Measurements from ENCODE around the gene PRAMEF1.
"Not testable (repeated sequence)": the region's sequence is repeated elsewhere in the genome, so short reads cannot be mapped to it uniquely, and the experiment has no call there.

The PRAMEF1 gene

DNA sequence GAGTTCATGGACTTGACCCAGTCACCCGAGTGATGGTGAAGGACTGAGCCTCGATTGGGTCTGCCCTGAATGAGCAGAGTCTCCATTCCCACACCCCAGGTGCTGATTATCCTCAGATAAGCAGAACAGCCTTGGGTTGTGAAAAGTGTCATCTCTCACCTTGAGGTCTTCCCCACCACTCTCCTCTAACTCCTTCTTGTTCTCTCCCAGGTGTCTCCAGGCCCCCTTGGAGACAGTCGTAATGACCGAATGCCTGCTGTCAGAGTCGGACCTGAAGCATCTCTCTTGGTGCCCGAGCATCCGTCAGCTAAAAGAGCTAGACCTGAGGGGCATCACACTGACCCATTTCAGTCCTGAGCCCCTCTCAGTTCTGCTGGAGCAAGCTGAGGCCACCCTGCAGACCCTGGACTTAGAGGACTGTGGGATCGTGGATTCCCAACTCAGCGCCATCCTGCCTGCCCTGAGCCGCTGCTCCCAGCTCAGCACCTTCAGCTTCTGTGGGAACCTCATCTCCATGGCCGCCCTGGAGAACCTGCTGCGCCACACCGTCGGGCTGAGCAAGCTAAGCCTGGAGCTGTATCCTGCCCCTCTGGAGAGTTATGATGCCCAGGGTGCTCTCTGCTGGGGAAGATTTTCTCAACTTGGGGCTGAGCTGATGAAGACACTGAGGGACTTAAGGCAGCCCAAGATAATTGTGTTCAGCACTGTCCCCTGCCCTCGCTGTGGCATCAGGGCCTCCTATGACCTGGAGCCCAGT is 14.2 kb upstream of the PRAMEF1 start:
- no peak for TF ChIP-seq EZH2phosphoT487 (IDR thresholded peaks at IDR 0.05; ENCODE audit: borderline replicate concordance)

DNA sequence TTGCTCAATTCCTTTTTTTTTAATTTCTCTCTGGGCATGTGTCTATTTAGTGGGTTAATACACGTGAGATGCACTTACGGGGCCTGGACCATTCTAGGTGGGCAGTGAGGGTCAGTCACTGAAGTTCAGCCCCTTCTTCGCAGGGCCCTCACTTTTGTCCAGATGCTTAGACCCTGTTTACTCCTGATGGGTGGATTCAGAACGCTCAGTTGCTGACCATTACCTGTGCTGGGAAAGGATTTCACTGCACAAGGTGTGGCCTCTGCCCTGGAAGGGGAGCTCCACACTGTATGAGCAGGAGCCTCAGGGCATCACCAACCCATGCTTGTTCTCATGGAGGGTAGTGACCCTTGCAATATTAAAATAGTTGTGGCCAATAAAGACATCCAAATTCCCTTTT is 13.1 kb upstream of the PRAMEF1 start:
- H3K27me3 ChIP-seq (ENCODE audit: insufficient read depth, low read length, poor library complexity, severe bottlenecking) = no peaks in the 10 kb centered on the region
- H3K9me3 ChIP-seq (ENCODE audit: insufficient read depth, low read depth, low read length) = no peaks in the 10 kb centered on the region
- H3K4me2 ChIP-seq (ENCODE audit: low read depth, low read length, poor library complexity, severe bottlenecking) = no peak overlapping the region
- no peaks in the 10 kb centered on the region for H3K9me2 ChIP-seq (replicated peaks; ENCODE audit: low read depth, low read length)
- H3K9ac ChIP-seq (ENCODE audit: low read depth, low read length, poor library complexity, severe bottlenecking) = no peak overlapping the region
- H3K36me3 ChIP-seq (ENCODE audit: insufficient read depth, low read length) = no peaks in the 10 kb centered on the region
- no peak overlapping the region for H3K4me3 ChIP-seq (ENCODE audit: low read length, poor library complexity, severe bottlenecking)
- no peak overlapping the region for H2AFZ ChIP-seq (ENCODE audit: low read length)
- H3K79me2 ChIP-seq (ENCODE audit: insufficient read depth, low read length) = no peaks in the 10 kb centered on the region
- TF ChIP-seq, protein P1, sequence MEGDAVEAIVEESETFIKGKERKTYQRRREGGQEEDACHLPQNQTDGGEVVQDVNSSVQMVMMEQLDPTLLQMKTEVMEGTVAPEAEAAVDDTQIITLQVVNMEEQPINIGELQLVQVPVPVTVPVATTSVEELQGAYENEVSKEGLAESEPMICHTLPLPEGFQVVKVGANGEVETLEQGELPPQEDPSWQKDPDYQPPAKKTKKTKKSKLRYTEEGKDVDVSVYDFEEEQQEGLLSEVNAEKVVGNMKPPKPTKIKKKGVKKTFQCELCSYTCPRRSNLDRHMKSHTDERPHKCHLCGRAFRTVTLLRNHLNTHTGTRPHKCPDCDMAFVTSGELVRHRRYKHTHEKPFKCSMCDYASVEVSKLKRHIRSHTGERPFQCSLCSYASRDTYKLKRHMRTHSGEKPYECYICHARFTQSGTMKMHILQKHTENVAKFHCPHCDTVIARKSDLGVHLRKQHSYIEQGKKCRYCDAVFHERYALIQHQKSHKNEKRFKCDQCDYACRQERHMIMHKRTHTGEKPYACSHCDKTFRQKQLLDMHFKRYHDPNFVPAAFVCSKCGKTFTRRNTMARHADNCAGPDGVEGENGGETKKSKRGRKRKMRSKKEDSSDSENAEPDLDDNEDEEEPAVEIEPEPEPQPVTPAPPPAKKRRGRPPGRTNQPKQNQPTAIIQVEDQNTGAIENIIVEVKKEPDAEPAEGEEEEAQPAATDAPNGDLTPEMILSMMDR (conservative IDR thresholded peaks at IDR 0.05; ENCODE audit: low read length) = no peak
- TF ChIP-seq EZH2phosphoT487 (IDR thresholded peaks at IDR 0.05; ENCODE audit: borderline replicate concordance) = no peak
- H3K4me1 ChIP-seq (ENCODE audit: insufficient read depth, low read length, poor library complexity, severe bottlenecking) = no peaks in the 10 kb centered on the region
- H3F3A ChIP-seq (ENCODE audit: low read depth) = no peaks in the 10 kb centered on the region
- no peaks in the 10 kb centered on the region for H4K20me1 ChIP-seq (ENCODE audit: insufficient read depth, low read length, poor library complexity, severe bottlenecking)

More for the DNA sequence above, 14.2 kb upstream of the PRAMEF1 start:
- Histone ChIP-seq H3F3A (ENCODE audit: low read depth) (no peaks in the 10 kb centered on the region), H3K4me3 (ENCODE audit: low read length, poor library complexity, severe bottlenecking) (no peak overlapping the region), H3K9me3 (ENCODE audit: insufficient read depth, low read depth, low read length) (no peaks in the 10 kb centered on the region), H3K4me2 (ENCODE audit: low read depth, low read length, poor library complexity, severe bottlenecking) (no peak overlapping the region), H3K9ac (ENCODE audit: low read depth, low read length, poor library complexity, severe bottlenecking) (no peak overlapping the region), H2AFZ (ENCODE audit: low read length) (no peak overlapping the region), H3K36me3 (ENCODE audit: insufficient read depth, low read length) (no peaks in the 10 kb centered on the region), H3K4me1 (ENCODE audit: insufficient read depth, low read length, poor library complexity, severe bottlenecking) (no peaks in the 10 kb centered on the region), H3K79me2 (ENCODE audit: insufficient read depth, low read length) (no peaks in the 10 kb centered on the region), H4K20me1 (ENCODE audit: insufficient read depth, low read length, poor library complexity, severe bottlenecking) (no peaks in the 10 kb centered on the region), H3K27me3 (ENCODE audit: insufficient read depth, low read length, poor library complexity, severe bottlenecking) (no peaks in the 10 kb centered on the region), H3K9me2 (replicated peaks; ENCODE audit: low read depth, low read length) (no peaks in the 10 kb centered on the region)

DNA sequence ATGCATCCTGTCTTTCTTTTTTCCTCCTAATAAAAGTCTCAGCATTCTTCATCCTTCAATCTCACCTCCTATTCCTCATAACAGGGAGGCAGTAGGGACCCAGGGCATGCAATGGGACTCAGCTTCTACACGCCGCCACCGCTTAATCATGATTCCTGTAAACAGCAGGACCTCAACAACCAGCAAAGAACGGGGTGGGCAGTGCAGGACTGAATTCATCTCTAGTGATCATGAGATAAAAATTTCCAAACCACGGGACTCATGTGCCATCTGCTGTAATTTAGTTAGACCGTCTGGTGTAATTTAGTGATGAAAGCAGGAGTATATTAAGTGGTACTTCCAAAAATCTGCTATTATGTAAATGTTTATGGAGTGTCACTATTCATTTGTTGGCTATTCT is 12.3 kb upstream of the PRAMEF1 start:
- Histone ChIP-seq H3K36me3 (ENCODE audit: insufficient read depth, low read length) (no peaks in the 10 kb centered on the region), H3K9me3 (ENCODE audit: insufficient read depth, low read depth, low read length) (no peaks in the 10 kb centered on the region), H3K27me3 (ENCODE audit: insufficient read depth, low read length, poor library complexity, severe bottlenecking) (no peaks in the 10 kb centered on the region), H3K4me3 (ENCODE audit: low read length, poor library complexity, severe bottlenecking) (no peak overlapping the region), H4K20me1 (ENCODE audit: insufficient read depth, low read length, poor library complexity, severe bottlenecking) (no peaks in the 10 kb centered on the region), H3K4me1 (ENCODE audit: insufficient read depth, low read length, poor library complexity, severe bottlenecking) (no peaks in the 10 kb centered on the region), H3K9ac (ENCODE audit: low read depth, low read length, poor library complexity, severe bottlenecking) (no peak overlapping the region), H2AFZ (ENCODE audit: low read length) (no peak overlapping the region), H3K9me2 (replicated peaks; ENCODE audit: low read depth, low read length) (no peaks in the 10 kb centered on the region), H3F3A (ENCODE audit: low read depth) (no peaks in the 10 kb centered on the region), H3K79me2 (ENCODE audit: insufficient read depth, low read length) (no peaks in the 10 kb centered on the region), H3K4me2 (ENCODE audit: low read depth, low read length, poor library complexity, severe bottlenecking) (no peak overlapping the region)
- TF ChIP-seq, protein P1 (conservative IDR thresholded peaks at IDR 0.05; ENCODE audit: low read length) = no peak
- TF ChIP-seq EZH2phosphoT487 (IDR thresholded peaks at IDR 0.05; ENCODE audit: borderline replicate concordance) = no peak

DNA sequence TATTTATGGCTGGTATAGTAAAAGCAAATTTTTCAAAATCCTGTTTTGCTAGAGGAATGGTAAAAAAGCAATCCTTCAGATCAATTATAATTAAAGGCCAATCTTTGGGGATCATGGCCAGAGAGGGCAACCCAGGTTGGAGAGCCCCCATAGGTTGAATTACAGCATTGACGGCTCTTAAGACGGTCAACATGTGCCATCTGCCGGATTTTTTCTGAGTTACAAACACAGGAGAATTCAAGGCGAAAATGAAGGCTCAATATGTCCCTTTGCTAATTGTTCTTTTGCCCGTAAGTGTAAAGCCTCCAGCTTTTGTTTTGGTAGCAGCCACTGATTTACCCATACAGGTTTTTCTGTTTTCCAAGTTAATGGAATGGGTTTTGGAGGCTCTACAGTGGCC is 9.7 kb upstream of the PRAMEF1 start:
- not testable (repeated sequence) for H3K9me2 ChIP-seq (replicated peaks; ENCODE audit: low read depth, low read length); H3K4me2 ChIP-seq (ENCODE audit: low read depth, low read length, poor library complexity, severe bottlenecking); H3K4me1 ChIP-seq (ENCODE audit: insufficient read depth, low read length, poor library complexity, severe bottlenecking); H4K20me1 ChIP-seq (ENCODE audit: insufficient read depth, low read length, poor library complexity, severe bottlenecking); H3K9ac ChIP-seq (ENCODE audit: low read depth, low read length, poor library complexity, severe bottlenecking); H3K27me3 ChIP-seq (ENCODE audit: insufficient read depth, low read length, poor library complexity, severe bottlenecking); H3F3A ChIP-seq (ENCODE audit: low read depth); H3K79me2 ChIP-seq (ENCODE audit: insufficient read depth, low read length); H3K4me3 ChIP-seq (ENCODE audit: low read length, poor library complexity, severe bottlenecking); H3K9me3 ChIP-seq (ENCODE audit: insufficient read depth, low read depth, low read length); H2AFZ ChIP-seq (ENCODE audit: low read length); H3K36me3 ChIP-seq (ENCODE audit: insufficient read depth, low read length)

Measured in Loucy (cell line).